ENCODE data around the gene APLP1. TPM values are rescaled to one million over a fixed set of nuclear protein-coding genes. Genes with fewer than 3 reads are reported as not detected.

Gene APLP1
- total RNA-seq, 1 experiment from 2014 or later, result 36.9 TPM

- peaks cover 25 to 42% of the 10 kb centered on the region in 2 experiments for H3K4me1 Mint-ChIP-seq
- DNase-seq, result no peak
- no peaks in the 10 kb centered on the region; a peak in 1 of 7 replicates for H3K36me3 Mint-ChIP-seq (ENCODE audit: insufficient read depth in 1 of 3, low read depth in 3 of 3)
- no CpG with 5 or more reads among the region's 8 CpGs for WGBS (ENCODE audit: extremely low coverage, insufficient read length, low lambda C conversion rate)
- TF ChIP-seq CTCF (conservative IDR thresholded peaks at IDR 0.05), result no peak
- Histone ChIP-seq H3K79me2 (ENCODE audit: insufficient read depth, low read length) (no peaks in the 10 kb centered on the region), H2BK120ac (ENCODE audit: low read depth, low read length, poor library complexity, severe bottlenecking) (no peak overlapping the region), H2BK20ac (ENCODE audit: low read depth, low read length, poor library complexity, severe bottlenecking) (no peak overlapping the region), H3K4me1 (ENCODE audit: insufficient read depth, low read length) (no peaks in the 10 kb centered on the region), H2AFZ (ENCODE audit: low read length) (no peak overlapping the region), H3K9ac (ENCODE audit: extremely low read depth, insufficient read length, low read length) (no peak overlapping the region), H3K23me2 (ENCODE audit: insufficient read length, low read depth, low read length, poor library complexity, severe bottlenecking) (peaks cover 18% of the 10 kb centered on the region), H2BK5ac (ENCODE audit: insufficient read length, low read length) (no peak overlapping the region), H3K23ac (ENCODE audit: insufficient read length, low read depth, low read length) (no peak overlapping the region), H3K9me3 (ENCODE audit: control insufficient read depth, low read depth, low read length) (no peaks in the 10 kb centered on the region), H4K91ac (ENCODE audit: insufficient read length, low read depth, low read length) (no peak overlapping the region), H3K27ac (ENCODE audit: insufficient read length, low read depth, low read length) (no peak overlapping the region), H2BK12ac (ENCODE audit: insufficient read length, low read depth, low read length) (no peak overlapping the region), H3K4ac (ENCODE audit: low read depth, low read length) (no peak overlapping the region), H3K56ac (ENCODE audit: insufficient read length, low read depth, low read length) (no peak overlapping the region), H4K8ac (replicated peaks; ENCODE audit: insufficient read length, low read depth, low read length) (no peak overlapping the region), H4K20me1 (ENCODE audit: control insufficient read depth, insufficient read depth, insufficient read length) (no peaks in the 10 kb centered on the region), H3K27me3 (ENCODE audit: insufficient read depth, low read length) (peaks cover 22% of the 10 kb centered on the region; the same call in 1 of the 2 replicates), H3K14ac (ENCODE audit: insufficient read depth, low read length) (no peak overlapping the region), H3K4me2 (ENCODE audit: insufficient read depth, insufficient read length, low read length) (no peak overlapping the region), H2AK5ac (ENCODE audit: insufficient read length, low read length) (no peak overlapping the region), H2BK15ac (ENCODE audit: low read depth, low read length) (no peak overlapping the region), H3K79me1 (ENCODE audit: insufficient read depth, low read depth, low read length, poor library complexity, severe bottlenecking) (no peaks in the 10 kb centered on the region), H3T11ph (ENCODE audit: low read length) (no peak overlapping the region), H4K5ac (ENCODE audit: insufficient read length, low read depth, low read length) (no peak overlapping the region), H3K18ac (ENCODE audit: insufficient read length, low read depth, low read length) (no peak overlapping the region)
- H3K9me3 Mint-ChIP-seq, result peaks cover 2 to 3% of the 10 kb centered on the region in 2 experiments; a peak in 2 of 5 replicates
- peaks cover 81% of the 10 kb centered on the region for H3K27me3 Mint-ChIP-seq (ENCODE audit: low read depth)
- no peak overlapping the region for H3K27ac Mint-ChIP-seq
- no peak overlapping the region for H3K4me3 Mint-ChIP-seq
These were observed 20.5 kb upstream of the APLP1 start for GRCh38 chr19:35847911-35848310.
